BE2C (cell line): Measurements from ENCODE around the gene TRPM7.

Source experiments
- DNase-seq: peaks from one replicate; pipeline ENCODE4 v3.0.0-alpha.2; 2020
- H3K27me3 ChIP-seq: fragments of 250-450 bp; sonication (Bioruptor Pico); 2 replicates; pipeline ENCODE4 v1.5.1; 2020; ENCODE audit warnings: mild to moderate bottlenecking
- H3K36me3 ChIP-seq: fragments of 250-450 bp; sonication (Bioruptor Pico); 2 replicates; pipeline ENCODE4 v1.5.1; 2020; ENCODE audit warnings: mild to moderate bottlenecking
- H3K4me1 ChIP-seq: fragments of 250-450 bp; sonication (Bioruptor Pico); 2 replicates; pipeline ENCODE4 v1.5.1; 2020
- H3K4me3 ChIP-seq: 2 replicates; pipeline ENCODE4 v1.5.1; 2011; ENCODE audit warnings: low read depth, low read length
- H3K9me3 ChIP-seq: fragments of 250-450 bp; sonication (Bioruptor Pico); 2 replicates; pipeline ENCODE4 v1.5.1; 2020
- TF ChIP-seq, protein P1 (sequence below): IDR thresholded peaks from 2 replicates; pipeline ENCODE4 v1.5.1; 2012; ENCODE audit warnings: mild to moderate bottlenecking, low read depth, low read length

Gene TRPM7

GRCh38 chr15:50562735-50563640 lies 123.6 kb downstream of the TRPM7 start:
- DNase-seq, result no peak

DNA sequence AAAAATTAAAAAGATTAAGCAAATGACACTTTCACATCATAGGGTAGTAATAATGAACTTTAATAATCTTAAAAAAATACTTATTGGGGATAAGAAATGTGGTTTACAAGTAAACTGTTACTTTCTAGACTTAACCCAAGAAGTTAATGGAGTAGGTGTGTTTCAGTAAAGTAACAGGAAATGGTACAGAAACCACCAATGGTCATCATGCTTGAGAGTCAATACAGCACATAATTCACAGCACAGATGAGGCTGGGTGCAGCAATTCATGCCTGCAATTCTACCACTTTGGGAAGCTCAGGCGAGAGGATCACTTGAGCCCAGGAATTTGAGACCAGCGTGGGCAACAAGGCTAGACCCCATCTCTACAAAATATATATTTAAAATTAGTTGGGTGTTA lies 128.6 kb downstream of the TRPM7 start:
- Histone ChIP-seq H3K4me1 (no peaks in the 10 kb centered on the region), H3K9me3 (no peaks in the 10 kb centered on the region), H3K4me3 (no peak overlapping the region), H3K36me3 (peaks cover 22% of the 10 kb centered on the region), H3K27me3 (no peaks in the 10 kb centered on the region)
- no peak for DNase-seq
- TF ChIP-seq, protein P1, sequence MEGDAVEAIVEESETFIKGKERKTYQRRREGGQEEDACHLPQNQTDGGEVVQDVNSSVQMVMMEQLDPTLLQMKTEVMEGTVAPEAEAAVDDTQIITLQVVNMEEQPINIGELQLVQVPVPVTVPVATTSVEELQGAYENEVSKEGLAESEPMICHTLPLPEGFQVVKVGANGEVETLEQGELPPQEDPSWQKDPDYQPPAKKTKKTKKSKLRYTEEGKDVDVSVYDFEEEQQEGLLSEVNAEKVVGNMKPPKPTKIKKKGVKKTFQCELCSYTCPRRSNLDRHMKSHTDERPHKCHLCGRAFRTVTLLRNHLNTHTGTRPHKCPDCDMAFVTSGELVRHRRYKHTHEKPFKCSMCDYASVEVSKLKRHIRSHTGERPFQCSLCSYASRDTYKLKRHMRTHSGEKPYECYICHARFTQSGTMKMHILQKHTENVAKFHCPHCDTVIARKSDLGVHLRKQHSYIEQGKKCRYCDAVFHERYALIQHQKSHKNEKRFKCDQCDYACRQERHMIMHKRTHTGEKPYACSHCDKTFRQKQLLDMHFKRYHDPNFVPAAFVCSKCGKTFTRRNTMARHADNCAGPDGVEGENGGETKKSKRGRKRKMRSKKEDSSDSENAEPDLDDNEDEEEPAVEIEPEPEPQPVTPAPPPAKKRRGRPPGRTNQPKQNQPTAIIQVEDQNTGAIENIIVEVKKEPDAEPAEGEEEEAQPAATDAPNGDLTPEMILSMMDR, result no peak

More at GRCh38 chr15:50562735-50563640, 123.6 kb downstream of the TRPM7 start:
- TF ChIP-seq, protein P1, result no peak
- no peaks in the 10 kb centered on the region for H3K4me1 ChIP-seq
- H3K27me3 ChIP-seq, result no peaks in the 10 kb centered on the region
- H3K9me3 ChIP-seq, result no peaks in the 10 kb centered on the region
- H3K36me3 ChIP-seq, result peaks cover 42% of the 10 kb centered on the region
- no peak overlapping the region for H3K4me3 ChIP-seq

DNA sequence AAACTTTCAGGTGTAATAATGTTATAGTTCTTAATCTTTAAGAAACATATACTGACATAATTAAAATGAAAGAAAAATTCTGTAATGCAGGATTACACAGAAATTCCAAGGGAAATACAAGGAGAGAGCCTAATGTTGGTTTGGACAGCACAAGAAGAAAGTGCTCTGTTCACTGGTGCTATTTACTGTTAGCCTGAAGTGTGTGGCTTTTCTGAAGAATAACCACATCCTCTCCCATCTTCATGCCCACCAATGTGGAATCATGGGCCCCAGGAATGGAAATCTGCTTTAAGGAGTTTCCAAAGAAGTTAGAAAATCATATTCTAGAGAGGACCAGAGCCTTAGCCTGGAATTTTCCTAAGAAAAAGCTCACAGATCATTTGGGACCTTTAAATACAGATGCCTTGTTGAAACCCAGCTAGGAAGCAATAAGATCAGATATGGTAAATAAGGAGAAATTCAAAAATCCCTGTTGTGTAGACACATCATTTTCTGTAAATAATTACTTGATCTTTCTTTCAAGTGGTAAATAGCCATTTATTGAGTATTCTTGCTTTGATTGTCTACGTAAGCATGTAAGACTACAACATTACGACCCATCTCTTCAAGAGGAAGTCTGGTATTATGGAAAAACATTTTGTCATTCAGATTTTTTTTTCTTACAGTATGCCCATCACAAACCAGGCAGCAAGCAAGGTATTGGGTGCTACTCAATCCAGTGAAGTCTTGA lies 129.8 kb downstream of the TRPM7 start:
- Histone ChIP-seq H3K9me3 (no peaks in the 10 kb centered on the region), H3K36me3 (peaks cover 11% of the 10 kb centered on the region), H3K4me1 (no peaks in the 10 kb centered on the region), H3K27me3 (no peaks in the 10 kb centered on the region), H3K4me3 (no peak overlapping the region)
- no peak for DNase-seq
- TF ChIP-seq, protein P1, result no peak

DNA sequence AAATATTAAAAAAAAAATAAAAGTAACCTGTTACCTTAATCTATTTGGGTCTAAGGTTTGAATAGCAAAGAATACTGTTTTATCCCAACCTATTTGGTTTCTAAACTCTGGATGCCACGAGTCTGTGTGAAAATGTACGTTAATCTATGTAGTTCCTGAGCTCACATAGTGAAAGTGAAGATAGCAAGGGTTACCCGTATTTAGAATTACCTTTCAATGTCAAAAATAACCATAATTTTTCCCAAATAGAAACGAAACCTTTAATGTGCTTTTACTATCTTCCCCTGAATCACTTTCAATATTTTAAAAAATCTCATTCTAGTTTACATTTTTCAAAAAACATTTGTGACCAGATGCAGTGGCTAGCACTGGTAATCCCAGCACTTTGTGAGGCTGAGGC lies 134.4 kb downstream of the TRPM7 start:
- Histone ChIP-seq H3K36me3 (no peaks in the 10 kb centered on the region; the same call in 1 of the 2 replicates), H3K9me3 (no peaks in the 10 kb centered on the region), H3K27me3 (no peaks in the 10 kb centered on the region), H3K4me1 (no peaks in the 10 kb centered on the region), H3K4me3 (no peak overlapping the region)
- no peak for DNase-seq
- TF ChIP-seq, protein P1, result no peak

DNA sequence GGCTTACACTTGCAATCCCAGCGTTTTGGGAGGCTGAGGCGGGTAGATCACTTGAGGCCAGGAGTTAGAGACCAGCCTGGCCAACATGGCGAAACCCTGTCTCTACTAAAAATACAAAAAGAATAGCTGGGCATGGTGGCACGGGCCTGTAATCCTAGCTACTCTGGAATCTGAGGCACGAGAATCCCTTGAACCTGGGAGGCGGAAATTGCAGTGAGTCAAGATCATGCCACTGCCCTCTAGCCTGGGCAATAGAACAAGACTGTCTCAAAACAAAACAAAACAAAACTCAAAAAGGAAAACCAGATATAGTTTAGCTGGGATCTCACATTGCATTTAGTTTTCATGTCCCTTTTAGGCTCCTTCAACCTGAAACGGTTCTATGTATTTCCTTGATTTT lies 137.3 kb downstream of the TRPM7 start:
- no peaks in the 10 kb centered on the region for H3K36me3 ChIP-seq
- no peak overlapping the region for H3K4me3 ChIP-seq
- no peaks in the 10 kb centered on the region for H3K4me1 ChIP-seq
- H3K27me3 ChIP-seq, result peaks cover 7% of the 10 kb centered on the region
- H3K9me3 ChIP-seq, result no peaks in the 10 kb centered on the region
- TF ChIP-seq, protein P1, result no peak
- DNase-seq, result no peak

DNA sequence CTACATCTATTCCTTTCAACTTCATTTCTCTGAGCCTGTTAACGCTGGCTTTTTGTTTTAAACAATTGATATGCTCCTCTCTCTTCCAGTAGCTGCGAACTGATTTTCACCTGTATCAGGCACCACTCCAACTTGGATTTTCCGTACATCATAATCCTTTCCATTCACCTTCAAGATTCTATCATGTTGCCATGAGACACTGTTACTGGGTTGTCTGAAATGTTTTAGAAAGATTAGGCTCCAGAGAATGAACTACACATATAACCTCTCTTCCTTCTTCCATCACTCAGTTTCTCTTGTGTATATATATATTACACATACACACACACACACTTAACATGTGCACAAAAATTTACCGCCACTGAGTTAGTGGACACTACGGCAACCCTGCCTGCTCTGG lies 140.0 kb downstream of the TRPM7 start, which contains the start of gene USP50:
TSS of gene USP50 (minus strand) at position 101 of the 400 bp plus-strand sequence. CDS start 141 bp downstream, outside the sequence.
- H3K4me3 ChIP-seq, result no peak within 1 kb of the TSS
- peaks cover 16% of the 10 kb centered on the region for H3K27me3 ChIP-seq
- no peak for DNase-seq
- TF ChIP-seq, protein P1, result no peak
- no peaks in the 10 kb centered on the region for H3K9me3 ChIP-seq
- H3K4me1 ChIP-seq, result no peaks in the 10 kb centered on the region
- H3K36me3 ChIP-seq, result no peaks in the 10 kb centered on the region
